GM19397 (cell line): Measurements from ENCODE around the gene ANAPC5.
"Not testable (repeated sequence)": the region's sequence is repeated elsewhere in the genome, so short reads cannot be mapped to it uniquely, and the experiment has no call there.

Experiments used
- ATAC-seq: cut with Tn5 transposase; IDR thresholded peaks from one replicate; pipeline ENCODE4 v1.9.1; 2021; ENCODE audit warnings: mild to moderate bottlenecking, moderate library complexity; ENCODE audit not compliant: unreplicated experiment

Gene ANAPC5

GRCh38 chr12:121351820-121352681 lies at the start of gene ANAPC5:
Gene ANAPC5, minus strand, starts transcription at chr12:121352411. Its CDS starts 71 bp downstream, at chr12:121352340.
- ATAC-seq: peak; percentile 97

- ATAC-seq: peak; percentile 18
Measured at GRCh38 chr12:121400332-121401139, 48.3 kb upstream of the ANAPC5 start.

- peak; percentile 90 for ATAC-seq
Measured at GRCh38 chr12:121399391-121400331, 47.5 kb upstream of the ANAPC5 start, which contains the start of gene RNF34. Gene RNF34, plus strand, starts transcription at chr12:121400118. Its CDS starts 95 bp downstream, at chr12:121400213.

- ATAC-seq: no peak
Measured at GRCh38 chr12:121398355-121398754, 46.1 kb upstream of the ANAPC5 start.

- no peak for ATAC-seq
Measured at GRCh38 chr12:121397521-121397920, 45.3 kb upstream of the ANAPC5 start.

GRCh38 chr12:121392325-121392716 lies 40.1 kb upstream of the ANAPC5 start:
- ATAC-seq: no peak

- no peak for ATAC-seq
Measured at GRCh38 chr12:121391619-121392324, 39.6 kb upstream of the ANAPC5 start.

- ATAC-seq: no peak
Measured at GRCh38 chr12:121390856-121391255, 38.6 kb upstream of the ANAPC5 start.

GRCh38 chr12:121388421-121388981 lies 36.3 kb upstream of the ANAPC5 start:
- no peak for ATAC-seq

GRCh38 chr12:121384891-121385290 lies 32.7 kb upstream of the ANAPC5 start:
- not testable (repeated sequence) for ATAC-seq

- ATAC-seq: no peak
Measured at GRCh38 chr12:121383601-121384021, 31.4 kb upstream of the ANAPC5 start.

- ATAC-seq: no peak
Measured at GRCh38 chr12:121379945-121380344, 27.7 kb upstream of the ANAPC5 start.

- ATAC-seq: no peak
Measured at GRCh38 chr12:121378736-121379135, 26.5 kb upstream of the ANAPC5 start.

GRCh38 chr12:121376754-121377697 lies 24.8 kb upstream of the ANAPC5 start:
- ATAC-seq: no peak

GRCh38 chr12:121374945-121375584 lies 22.9 kb upstream of the ANAPC5 start:
- not testable (repeated sequence) for ATAC-seq

- ATAC-seq: not testable (repeated sequence)
Measured at GRCh38 chr12:121374336-121374735, 22.1 kb upstream of the ANAPC5 start.

- ATAC-seq: no peak
Measured at GRCh38 chr12:121373755-121374154, 21.5 kb upstream of the ANAPC5 start.

- ATAC-seq: no peak
Measured at GRCh38 chr12:121371404-121371803, 19.2 kb upstream of the ANAPC5 start.
